NCI-H524 (cell line): Measurements from ENCODE around the gene WFS1.

Experiments used
- DNase-seq, 2 experiments: peaks; one replicate each; lab custom pipeline; 2025; lab: John Stamatoyannopoulos, UW

The WFS1 gene

GRCh38 chr4:6299875-6300274 lies 30.2 kb downstream of the WFS1 start:
- no peak for DNase-seq

GRCh38 chr4:6300359-6300758 lies 30.7 kb downstream of the WFS1 start:
- no peak for DNase-seq

- no peak for DNase-seq
These were observed 31.5 kb downstream of the WFS1 start for GRCh38 chr4:6301051-6301731.

GRCh38 chr4:6301732-6302442 lies 32.2 kb downstream of the WFS1 start:
- no peak for DNase-seq

GRCh38 chr4:6302869-6303268 lies 33.2 kb downstream of the WFS1 start:
- no peak for DNase-seq

- DNase-seq = no peak
These were observed 34.3 kb downstream of the WFS1 start for GRCh38 chr4:6303943-6304342.

GRCh38 chr4:6306299-6306698 lies 36.6 kb downstream of the WFS1 start:
- DNase-seq = no peak

- DNase-seq = peak in 1 of 2 experiments; percentile 12
These were observed 37.6 kb downstream of the WFS1 start for GRCh38 chr4:6307230-6307629.

GRCh38 chr4:6307891-6308290 lies 38.2 kb downstream of the WFS1 start:
- DNase-seq = peak; percentile 20 to 61

GRCh38 chr4:6308899-6309643 lies 39.4 kb downstream of the WFS1 start:
- peak; percentile 72 to 81 for DNase-seq

GRCh38 chr4:6309777-6310176 lies 40.1 kb downstream of the WFS1 start:
- DNase-seq = no peak

GRCh38 chr4:6313216-6313615 lies 43.6 kb downstream of the WFS1 start:
- DNase-seq = no peak

- DNase-seq = no peak
These were observed 46.9 kb downstream of the WFS1 start for GRCh38 chr4:6316461-6317003.

GRCh38 chr4:6318206-6318605 lies 48.6 kb downstream of the WFS1 start:
- DNase-seq = no peak

- no peak for DNase-seq
These were observed 50.0 kb downstream of the WFS1 start for GRCh38 chr4:6319530-6320150.

- no peak for DNase-seq
These were observed 51.0 kb downstream of the WFS1 start for GRCh38 chr4:6320663-6321062.

- DNase-seq = no peak
These were observed 51.7 kb downstream of the WFS1 start for GRCh38 chr4:6321361-6321760.

GRCh38 chr4:6322067-6322760 lies 52.6 kb downstream of the WFS1 start:
- no peak for DNase-seq

GRCh38 chr4:6322761-6323566 lies 53.3 kb downstream of the WFS1 start:
- DNase-seq = no peak

- DNase-seq = no peak
These were observed 54.9 kb downstream of the WFS1 start for GRCh38 chr4:6324461-6324998.
